ENCODE data around the gene PTK7.
"Not testable (repeated sequence)": the region's sequence is repeated elsewhere in the genome, so short reads cannot be mapped to it uniquely, and the experiment has no call there.

Gene PTK7

DNA sequence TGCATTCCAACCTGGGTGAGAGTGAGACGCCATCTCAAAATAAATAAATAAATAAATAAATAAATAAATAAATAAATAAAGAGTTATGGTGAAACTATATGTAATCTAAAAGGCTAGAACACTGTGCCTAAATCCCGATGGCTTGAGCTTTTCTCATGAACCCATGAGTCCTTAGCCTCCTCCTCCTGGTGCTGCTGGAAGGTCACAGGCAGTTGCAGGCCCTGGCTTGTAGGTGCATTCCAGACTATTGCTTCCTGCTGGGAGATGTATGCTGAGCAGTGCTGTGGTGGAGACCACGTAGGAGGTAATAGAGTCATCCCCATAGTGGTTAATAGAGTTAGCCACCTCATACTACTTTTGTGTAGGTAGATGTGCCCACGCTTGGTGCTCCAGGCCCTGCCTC, 12.5 kb downstream of the PTK7 start:
- FAIRE-seq = no peak

DNA sequence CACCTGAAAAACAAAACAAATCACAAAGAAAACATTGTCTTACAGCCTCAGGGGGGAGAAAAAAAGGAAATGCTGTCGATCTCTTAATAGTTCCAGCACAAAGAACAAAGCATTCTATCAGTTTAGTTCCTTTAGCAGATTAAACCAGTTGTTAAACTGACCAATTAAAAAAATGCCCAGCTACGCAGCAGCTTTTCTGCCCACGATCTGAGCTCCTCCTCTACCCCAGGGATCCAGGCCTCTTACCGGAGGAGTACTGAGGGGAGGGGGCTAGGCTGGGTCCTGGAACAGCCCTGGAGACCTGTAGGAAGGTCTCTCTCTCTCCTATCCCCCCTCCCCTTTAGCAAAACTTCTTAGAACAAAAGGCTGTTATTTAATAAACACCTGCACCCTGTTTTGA, 13.4 kb downstream of the PTK7 start:
- no peak for FAIRE-seq

DNA sequence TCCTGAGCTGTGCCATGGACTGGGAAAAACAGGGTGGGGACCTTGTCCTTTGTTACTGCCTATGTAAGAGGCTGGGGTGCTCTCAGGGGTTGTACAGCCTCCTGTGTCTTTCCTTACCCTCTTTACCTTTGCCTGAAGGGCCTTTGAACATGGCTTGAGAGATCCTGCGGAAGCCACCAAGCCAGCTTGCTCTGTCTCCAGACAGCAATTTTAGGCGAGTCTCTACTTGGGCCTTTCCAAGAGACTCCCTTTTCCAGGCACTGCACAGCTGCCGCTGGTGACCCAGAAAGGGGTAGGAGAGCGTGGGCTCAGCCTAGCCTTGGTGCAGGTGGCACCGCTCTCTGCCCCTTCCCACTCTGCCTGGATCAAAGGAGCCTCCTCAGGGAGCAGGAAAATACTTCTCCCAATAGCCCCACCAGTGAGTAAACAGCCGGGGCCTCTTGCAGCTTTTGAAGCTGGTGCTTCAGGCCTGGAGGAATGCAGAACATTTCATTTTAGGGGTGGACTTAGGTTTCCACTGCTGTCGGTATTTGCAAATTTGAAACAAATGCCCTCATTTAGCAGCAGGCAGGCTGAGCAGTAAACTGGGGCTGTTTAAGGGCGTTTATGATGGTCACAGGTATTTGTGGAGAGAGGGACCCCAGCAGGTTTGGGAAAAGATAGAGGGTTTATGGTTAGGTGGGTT, 13.9 kb downstream of the PTK7 start:
- no peak for FAIRE-seq

DNA sequence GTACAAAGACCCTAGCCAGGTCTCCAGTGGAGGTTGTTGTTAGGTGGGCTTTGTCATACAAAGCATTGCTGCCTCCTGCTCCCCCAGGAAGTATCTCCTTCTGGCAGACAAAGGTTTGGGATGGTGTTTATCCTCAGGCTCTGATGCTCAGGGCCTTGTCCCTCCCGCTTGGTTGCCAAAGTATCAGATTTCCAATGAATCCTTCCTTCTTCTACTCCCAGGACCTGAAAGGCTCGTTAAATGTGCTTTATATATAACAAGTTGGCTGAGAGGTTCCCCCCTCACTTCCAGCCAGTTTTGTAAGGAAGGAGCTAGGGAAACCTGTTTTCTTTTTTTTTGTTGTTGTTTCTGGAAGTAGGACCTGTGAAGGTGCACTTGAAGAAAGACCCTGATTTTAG, 14.4 kb downstream of the PTK7 start:
- no peak for FAIRE-seq

DNA sequence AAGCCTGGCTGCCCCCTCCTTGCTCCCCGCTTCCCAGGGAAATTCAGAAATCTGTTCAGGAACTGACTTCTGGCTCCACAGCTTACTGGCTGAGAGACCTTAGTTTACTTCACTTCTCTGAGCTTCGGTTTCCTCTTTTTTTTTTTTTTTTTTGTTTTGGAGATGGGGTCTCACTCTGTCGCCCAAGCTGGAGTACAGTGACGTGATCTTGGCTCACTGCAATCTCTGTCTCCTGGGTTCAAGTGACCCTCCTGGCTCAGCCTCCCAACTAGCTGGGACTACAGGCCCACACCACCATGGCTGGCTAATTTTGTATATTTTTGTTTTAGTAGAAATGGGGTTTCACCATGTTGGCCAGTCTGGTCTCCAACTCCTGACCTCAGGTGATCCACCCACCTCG, 14.9 kb downstream of the PTK7 start:
- no peak for FAIRE-seq

DNA sequence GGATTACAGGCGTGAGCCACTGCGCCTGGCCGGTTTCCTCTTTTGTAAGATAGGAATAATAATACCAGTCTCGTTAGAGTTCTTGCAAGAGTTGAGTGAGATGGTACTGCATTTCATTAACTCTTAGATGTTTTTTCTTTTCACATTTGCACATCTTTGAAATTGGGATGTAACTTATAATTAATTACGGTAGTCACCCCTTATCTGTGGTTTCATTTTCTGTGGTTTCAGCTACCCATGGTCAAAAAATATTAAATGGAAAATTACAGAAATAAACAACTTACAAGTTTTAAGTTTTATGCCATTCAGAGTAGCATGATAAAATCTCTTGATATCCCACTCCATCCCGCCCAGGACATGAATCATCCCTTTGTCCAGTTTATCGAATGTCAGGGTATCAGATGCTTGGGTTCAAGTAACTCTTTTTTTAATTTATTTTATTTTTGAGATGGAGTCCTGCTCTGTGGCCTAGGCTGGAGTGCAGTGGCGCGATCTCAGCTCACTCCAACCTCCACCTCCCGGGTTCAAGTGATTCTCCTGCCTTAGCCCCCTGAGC, 15.4 kb downstream of the PTK7 start:
- FAIRE-seq = no peak

DNA sequence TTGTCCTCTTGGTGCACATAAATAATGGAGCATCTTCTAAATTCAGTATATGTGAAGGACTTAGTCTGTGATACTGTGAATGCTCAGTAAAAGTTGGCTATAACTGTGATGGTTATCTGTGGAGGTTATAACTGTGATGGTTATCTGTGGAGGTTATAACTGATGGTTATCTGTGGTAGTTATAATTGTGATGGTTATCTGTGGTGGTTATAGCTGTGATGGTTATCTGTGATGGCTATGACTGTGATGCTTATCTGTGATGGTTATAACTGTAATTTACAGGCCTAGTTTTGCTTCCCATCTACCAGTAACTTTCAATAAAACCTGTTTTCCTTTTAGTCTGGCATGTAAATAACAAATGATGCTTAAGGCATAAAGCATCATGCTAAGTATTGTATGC, 16.5 kb downstream of the PTK7 start:
- FAIRE-seq = no peak

DNA sequence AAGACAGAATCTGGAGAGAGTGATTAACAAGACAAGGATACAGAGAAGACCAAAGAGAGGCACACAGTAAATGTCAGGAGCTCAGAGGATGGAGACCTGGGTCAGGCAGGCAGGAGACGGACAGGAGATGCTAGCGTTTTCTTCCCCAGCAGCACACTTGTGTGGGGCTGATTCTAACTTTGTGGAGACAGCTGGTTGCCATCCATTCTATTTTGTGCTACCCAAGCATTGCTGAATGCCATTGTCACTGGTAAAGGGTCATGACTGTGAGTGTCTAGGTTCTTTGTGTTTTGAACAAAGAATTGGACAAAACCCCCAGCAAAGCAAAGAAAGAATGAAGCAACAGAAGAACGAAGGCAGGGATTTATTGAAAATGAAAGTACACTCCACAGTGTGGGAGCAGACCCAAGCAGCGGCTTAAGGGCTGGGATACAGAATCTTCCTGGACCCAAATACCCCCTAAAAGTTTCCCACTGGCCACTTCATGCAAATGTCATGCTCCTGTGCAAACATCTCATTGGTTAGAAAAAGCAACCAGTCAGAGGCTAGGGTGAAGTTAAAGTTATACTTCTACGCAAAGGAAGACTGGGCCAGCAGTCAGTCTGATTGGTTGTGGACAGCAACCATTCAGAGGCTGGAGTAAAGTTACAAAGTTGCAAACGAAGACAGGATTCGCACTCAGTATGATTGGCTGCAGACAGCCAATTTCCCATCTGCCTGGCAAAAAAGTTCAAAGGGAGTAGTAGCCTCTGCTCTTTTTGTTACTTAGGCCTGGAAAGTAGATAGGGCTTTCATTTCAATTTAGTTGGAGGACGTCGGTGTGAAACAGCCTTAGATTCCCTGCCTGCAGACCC, 17.5 kb downstream of the PTK7 start:
- no peak for FAIRE-seq

DNA sequence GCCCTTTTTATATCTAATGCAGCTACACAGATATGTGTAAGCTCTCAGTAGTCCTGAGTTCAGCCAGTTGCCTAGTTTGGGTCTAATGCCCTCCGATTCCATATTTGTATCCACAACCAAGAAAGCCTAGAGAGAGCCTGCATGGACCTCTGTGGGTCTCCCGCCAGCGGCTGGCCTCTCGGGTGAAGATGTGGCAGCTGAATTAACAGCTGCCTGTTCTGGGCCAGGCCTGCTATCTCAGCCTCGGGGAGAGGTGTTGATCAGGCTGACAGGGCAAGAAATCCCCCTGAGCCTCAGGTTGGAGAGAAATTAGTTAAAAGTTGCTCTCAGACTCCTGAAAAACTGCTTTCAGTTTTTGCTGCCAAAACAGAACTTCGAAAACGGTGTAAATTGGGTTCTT, 19.8 kb downstream of the PTK7 start:
- FAIRE-seq = no peak

DNA sequence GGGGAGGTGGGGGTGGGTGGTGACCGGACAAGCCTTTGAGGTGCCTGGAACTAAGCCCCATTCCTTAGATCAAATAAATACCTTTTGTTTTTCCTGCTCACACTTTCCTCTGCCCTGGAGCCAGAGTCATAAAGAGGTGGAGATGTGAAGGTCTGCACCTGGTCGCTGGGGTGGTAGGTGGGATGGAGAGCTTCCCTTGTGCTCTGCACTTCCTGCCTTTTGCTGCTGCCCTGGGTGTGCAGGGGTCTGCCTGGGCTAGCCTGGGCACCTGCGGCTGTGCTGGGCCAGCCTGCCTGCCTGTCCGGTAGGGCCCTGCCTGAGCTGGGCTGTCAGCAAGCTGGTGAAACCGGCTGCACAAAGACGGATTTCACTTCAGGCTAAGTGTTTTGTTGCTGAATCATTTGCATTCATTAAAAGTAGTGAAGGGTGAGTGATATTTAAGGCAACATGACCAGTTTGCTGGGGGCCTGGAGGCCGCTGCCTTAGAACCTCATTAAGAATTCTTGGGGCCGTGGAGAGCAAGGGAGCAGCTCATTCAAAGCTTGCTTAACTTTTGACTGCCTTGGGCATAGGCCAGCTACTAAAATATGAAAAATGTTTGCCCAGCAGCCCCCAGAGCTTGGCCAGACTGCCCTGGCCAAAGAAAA, 20.5 kb downstream of the PTK7 start:
- no peak for FAIRE-seq

DNA sequence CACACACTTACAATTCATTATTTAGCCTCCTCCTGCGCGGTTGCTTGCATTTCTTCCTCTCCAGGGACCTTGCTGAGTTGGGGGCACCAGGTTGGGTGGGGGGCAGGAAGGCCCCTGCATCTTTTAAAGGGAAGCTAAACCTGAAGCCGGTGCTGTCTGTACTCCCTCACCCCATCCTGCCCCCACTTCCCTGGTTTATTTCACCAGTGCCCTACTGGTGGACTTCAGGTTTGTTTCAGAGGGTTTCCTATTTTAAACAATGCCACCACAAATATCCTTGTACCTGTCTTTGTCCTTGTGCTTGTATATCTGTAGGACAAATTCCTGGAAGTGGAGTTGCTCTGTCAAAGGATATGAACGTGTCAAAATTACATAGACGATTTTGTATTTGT, 21.0 kb downstream of the PTK7 start:
- FAIRE-seq = no peak

DNA sequence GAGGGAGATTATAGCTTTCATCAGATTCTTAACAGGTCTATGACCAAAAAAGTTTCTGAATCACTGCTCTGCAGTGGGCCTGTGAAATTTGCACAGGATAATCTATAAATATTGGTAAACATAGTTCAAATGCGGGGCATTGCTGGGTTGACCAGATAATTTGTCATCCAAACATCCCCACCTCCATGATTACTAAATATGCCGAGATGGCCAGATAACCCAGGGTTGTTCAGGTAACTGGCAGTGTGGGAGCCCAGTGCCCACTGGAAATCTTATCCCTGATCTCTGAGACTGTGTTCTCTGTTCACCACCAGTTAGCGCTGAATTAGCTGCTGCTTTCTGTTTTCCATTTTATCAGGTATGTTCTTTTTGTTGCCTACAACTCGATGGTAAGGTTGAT, 21.4 kb downstream of the PTK7 start:
- no peak for FAIRE-seq

DNA sequence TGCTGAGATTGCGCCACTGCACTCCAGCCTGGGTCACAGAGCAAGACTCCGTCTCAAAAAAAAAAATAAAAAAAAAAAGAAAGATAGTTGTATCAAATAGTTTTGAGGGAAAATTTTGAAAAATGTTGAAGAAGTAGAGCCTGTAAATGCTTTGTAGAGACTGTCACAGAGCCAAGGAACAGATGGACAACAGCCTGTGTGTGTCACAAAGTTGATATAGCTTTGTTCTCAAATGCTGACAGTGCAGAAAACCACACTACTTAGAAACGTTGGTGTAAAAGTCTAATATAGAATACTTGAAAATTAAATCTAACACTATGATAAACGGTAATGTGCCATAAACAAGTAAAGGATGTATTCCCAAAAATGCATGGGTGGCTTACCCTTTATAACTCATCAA, 25.4 kb downstream of the PTK7 start:
- no peak for FAIRE-seq

DNA sequence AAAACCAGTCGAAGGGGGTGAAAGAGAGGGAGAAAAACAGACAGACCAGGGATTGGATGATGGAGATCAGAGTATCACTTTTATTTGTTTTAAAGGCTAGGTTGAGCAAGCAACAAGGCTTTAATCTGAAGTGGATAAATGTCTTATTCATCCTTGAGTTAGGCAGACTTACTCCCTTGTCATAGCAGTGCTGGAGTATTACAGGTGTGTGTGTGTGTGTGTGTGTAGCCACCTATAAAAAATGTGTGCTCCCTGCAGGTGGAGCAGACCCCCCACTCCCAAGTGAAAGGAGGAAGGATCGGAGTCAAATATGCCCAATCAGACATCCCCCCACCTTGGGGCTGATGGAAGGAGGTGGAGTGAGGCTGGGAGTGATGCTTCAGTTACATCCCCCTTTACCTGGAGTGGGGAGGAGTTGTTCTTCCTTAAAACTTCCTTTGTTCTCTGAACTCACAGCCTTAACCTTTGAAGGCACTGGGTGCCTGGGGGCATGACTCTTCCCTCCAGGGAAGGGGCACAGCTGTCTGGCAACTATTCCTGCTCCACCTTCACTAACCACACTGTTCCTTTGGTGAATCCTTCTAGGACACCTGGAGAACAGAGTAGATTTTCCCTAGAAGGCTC, 27.3 kb downstream of the PTK7 start:
- FAIRE-seq = no peak

DNA sequence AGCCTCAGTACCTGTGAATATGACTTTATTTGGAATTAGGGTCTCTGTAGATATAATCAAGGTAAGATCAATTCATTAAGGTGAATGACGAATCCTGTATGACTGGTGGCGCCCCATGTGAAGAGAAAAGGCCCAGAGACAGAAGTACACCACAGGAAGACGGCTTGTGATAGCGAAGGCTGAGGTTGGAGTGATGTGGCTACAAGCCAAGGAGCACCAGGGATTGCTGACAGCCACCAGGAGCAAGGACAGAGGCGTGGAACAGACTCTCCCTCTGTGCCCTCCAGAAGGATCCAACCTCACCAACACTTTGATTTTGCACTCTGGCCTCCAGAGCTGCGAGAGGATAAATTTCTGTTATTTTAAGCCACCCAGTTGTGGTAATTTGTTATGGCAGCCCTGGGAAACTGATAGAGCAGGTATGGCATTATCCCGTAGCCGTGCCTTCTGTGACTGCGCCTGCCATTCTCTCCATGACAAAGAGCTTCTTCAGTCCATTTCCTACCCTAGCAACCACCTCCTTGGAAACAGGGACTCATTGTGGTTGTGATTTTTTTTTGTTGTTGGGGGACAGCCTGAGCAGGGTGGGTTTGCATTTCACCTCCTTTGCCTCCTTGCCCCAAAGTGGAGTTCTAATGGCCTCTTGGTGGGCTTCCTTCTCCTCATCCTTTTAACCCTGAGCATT, 29.6 kb downstream of the PTK7 start:
- no peak for FAIRE-seq

DNA sequence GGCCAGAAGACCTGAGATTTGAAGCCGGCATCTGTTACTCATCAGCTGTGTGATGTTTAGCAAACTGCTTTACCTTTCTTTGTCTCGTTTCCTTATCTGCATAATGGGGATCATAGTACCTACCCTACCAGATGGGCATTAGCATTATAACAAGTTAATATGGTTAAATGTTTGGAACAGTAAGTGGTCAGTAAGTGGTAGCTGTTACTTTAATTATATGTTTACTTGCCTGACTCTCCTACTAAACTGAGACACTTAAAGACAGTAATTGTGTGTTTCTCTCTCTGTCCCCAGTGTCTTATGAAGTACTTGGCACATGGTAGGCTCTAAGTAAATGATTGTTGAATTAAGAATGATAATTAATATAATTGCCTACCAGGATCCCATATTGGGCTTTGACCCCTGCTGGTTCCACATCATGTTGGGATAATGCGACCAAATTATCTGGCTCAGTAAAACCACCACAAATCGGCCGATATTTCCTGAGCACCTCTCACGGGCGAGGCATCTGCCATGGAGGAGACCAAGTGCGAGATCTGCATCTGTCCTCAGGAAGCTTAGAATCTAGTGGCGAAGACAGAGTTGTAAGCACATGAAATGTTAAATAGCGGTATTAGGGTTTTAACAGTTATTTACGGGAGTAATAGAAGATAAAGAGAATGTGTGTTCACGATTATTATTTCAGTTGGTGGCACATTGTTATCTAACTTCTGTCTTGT, 31.4 kb downstream of the PTK7 start:
- no peak for FAIRE-seq

DNA sequence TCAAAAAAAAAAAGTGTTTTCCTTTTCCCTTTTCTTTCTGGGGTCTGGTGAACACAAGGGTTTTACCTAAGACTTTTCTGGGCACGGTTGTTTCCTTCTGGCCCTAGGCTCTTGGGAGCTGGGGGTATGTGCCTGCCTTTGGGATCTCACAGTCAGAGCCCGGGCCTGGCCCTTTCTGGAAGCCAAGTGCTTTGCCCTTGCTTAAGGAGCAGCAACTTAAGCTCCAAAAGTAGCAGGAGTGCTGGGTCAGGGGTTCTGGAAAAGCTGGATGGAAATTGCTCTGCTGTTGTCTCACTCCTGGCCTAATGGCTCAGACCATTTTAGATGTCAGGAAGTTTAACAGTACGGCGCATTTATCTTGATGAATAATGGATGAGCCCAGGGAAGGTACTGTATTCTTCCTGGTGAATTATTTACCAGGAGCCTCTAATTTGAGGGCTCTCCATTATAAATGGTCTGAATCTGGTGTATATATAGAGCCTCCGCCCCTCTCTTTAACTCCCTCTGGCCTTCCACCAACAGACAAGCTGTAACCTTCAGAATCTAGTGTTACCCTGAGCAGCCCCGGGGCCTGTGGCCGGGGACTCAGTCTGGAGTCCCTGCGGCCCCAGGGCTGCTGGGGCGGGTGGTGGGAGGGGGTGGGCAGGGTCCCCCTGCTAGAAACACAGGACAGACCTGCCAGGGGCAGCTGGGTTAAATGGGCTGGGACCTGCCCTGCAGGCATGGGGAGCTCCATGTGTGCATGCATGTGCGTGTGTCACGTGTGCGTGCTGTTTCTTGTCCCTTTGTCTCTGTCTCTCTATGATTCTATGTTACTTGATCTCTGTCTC, 37.5 kb downstream of the PTK7 start:
- FAIRE-seq = no peak

DNA sequence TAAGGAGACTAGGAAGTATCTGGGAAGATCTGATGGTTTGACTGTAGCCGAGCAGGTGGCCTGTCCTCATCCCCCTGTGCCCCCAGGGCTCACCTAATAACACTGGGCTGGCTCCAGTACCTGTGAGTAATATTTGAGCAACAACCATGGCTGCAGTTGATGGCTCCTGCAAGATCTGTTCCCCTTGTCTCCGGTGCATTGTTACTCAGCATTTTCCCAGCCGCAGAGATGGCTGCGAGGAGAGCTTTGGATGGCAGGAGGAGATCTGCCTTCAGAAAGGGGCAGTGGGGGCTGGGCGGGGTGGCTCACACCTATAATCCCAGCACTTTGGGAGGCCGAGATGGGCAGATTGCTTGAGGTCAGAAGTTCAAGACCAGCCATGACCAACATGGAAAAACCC, 39.3 kb downstream of the PTK7 start:
- no peak for FAIRE-seq

DNA sequence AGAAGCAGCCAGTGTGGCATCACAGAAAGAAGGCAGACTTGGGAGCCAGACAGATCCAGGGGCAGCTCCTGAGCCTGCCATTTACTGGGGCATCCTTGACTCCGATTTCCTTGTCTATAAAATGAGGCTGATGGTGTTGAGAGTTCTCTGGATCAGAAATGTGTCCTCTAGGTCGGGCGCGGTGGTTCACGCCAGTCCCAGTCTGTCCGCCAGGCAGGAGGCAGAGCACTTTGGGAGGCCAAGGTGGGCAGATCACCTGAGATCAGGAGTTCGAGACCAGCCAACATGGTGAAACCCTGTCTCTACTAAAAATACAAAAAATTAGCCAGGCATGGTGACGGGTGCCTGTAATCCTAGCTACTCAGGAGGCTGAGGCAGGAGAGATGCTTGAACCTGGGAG, 41.4 kb downstream of the PTK7 start:
- FAIRE-seq = not testable (repeated sequence)

DNA sequence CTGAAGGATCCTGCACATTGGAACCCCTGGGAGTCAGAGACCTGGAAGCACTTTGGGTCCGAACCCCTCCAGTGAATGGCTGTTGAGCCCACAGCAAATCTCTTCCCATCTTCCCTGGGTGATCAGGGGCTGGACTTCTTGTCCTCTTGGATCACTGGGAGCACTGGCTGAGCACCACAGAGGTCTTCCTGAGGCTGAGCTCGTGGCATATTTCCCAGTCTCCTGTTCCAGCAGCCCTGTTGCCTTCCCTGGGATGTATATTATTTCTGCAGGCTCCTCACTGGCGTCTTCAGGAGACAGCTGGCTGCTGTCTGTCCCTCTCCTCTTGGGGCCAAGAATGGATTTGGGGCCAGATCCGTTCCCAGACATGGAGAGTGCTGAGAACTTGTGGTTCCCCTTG, 43.4 kb downstream of the PTK7 start:
- FAIRE-seq = no peak

Data from endometrium (tissue), 2 donors.